ENCODE data around the gene PRELID1. TPM values are rescaled to one million over a fixed set of nuclear protein-coding genes. Genes with fewer than 3 reads are reported as not detected.

Gene PRELID1
- total and polyA plus RNA-seq, 10 donors: 74.5 to 174 (median 128) TPM

- TF ChIP-seq, protein P1, sequence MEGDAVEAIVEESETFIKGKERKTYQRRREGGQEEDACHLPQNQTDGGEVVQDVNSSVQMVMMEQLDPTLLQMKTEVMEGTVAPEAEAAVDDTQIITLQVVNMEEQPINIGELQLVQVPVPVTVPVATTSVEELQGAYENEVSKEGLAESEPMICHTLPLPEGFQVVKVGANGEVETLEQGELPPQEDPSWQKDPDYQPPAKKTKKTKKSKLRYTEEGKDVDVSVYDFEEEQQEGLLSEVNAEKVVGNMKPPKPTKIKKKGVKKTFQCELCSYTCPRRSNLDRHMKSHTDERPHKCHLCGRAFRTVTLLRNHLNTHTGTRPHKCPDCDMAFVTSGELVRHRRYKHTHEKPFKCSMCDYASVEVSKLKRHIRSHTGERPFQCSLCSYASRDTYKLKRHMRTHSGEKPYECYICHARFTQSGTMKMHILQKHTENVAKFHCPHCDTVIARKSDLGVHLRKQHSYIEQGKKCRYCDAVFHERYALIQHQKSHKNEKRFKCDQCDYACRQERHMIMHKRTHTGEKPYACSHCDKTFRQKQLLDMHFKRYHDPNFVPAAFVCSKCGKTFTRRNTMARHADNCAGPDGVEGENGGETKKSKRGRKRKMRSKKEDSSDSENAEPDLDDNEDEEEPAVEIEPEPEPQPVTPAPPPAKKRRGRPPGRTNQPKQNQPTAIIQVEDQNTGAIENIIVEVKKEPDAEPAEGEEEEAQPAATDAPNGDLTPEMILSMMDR (IDR thresholded peaks at IDR 0.05 in 8 of 11, conservative IDR thresholded peaks at IDR 0.05 in 3 of 11): no peak
- TF ChIP-seq POLR2AphosphoS5 (IDR thresholded peaks at IDR 0.05) (no peak), POLR2A (IDR thresholded peaks at IDR 0.05) (no peak)
- no peaks in the 10 kb centered on the region for H3K9me3 ChIP-seq
- no peak overlapping the region for H3K27ac ChIP-seq
- DNase-seq: no peak
- no peaks in the 10 kb centered on the region for H3K27me3 ChIP-seq (replicated peaks in 1 of 7)
- H3K4me1 ChIP-seq: no peaks in the 10 kb centered on the region
- peaks cover 0 to 100% (median 74%) of the 10 kb centered on the region in 6 donors for H3K36me3 ChIP-seq
- intact Hi-C loops (cut with DNase I; ENCODE audit: low total_unique reads): no loop called here
- 92 to 98% (median 94%) methylated on average over 3 of the region's 3 CpGs for WGBS, 5 donors
- no peak overlapping the region for H3K4me3 ChIP-seq
Measured at GRCh38 chr5:177269976-177270375, 33.6 kb upstream of the PRELID1 start.

GRCh38 chr5:177270653-177271052 is 32.9 kb upstream of the PRELID1 start:
- Histone ChIP-seq H3K27me3 (replicated peaks in 1 of 7) (no peaks in the 10 kb centered on the region), H3K4me1 (no peaks in the 10 kb centered on the region), H3K27ac (no peak overlapping the region), H3K4me3 (no peak overlapping the region), H3K9me3 (no peaks in the 10 kb centered on the region), H3K36me3 (peaks cover 0 to 100% (median 72%) of the 10 kb centered on the region in 6 donors)
- DNase-seq: no peak
- TF ChIP-seq POLR2AphosphoS5 (IDR thresholded peaks at IDR 0.05) (no peak), POLR2A (IDR thresholded peaks at IDR 0.05) (no peak)
- TF ChIP-seq, protein P1 (IDR thresholded peaks at IDR 0.05 in 8 of 11, conservative IDR thresholded peaks at IDR 0.05 in 3 of 11): no peak
- 94 to 100% (median 96%) methylated on average over 3 of the region's 3 CpGs for WGBS, 5 donors
- intact Hi-C loops (cut with DNase I; ENCODE audit: low total_unique reads): no loop called here

GRCh38 chr5:177271113-177271512 is 32.5 kb upstream of the PRELID1 start:
- DNase-seq: no peak
- intact Hi-C loops (cut with DNase I; ENCODE audit: low total_unique reads): no loop called here

DNA sequence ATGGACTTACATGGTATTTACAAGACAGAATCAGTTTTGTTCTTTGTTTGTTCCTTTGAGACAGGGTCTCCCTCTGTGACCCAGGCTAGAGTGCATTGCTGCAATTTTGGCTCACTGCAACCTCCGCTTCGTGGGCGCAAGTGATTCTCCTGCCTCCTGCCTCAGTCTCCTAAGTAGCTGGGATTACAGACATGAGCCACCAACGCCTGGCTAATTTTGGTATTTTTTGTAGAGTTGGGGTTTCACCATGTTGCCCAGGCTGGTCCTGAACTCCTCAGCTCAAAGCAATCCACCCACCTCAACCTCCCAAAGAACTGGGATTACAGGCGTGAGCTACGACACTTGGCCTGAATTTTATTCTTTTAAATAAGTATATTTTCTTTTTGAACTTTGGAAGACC is 27.7 kb upstream of the PRELID1 start:
- H3K27ac ChIP-seq: no peak overlapping the region
- WGBS, 5 donors: 81 to 97% (median 96%) methylated on average over 6 of the region's 6 CpGs
- no peaks in the 10 kb centered on the region for H3K27me3 ChIP-seq (replicated peaks in 1 of 7)
- no peaks in the 10 kb centered on the region for H3K9me3 ChIP-seq
- no peak for DNase-seq
- H3K4me1 ChIP-seq: no peaks in the 10 kb centered on the region
- H3K36me3 ChIP-seq: peaks cover 0 to 100% (median 63%) of the 10 kb centered on the region in 6 donors
- intact Hi-C loops (cut with DNase I; ENCODE audit: low total_unique reads): no loop called here
- no peak overlapping the region for H3K4me3 ChIP-seq
- TF ChIP-seq, protein P1 (IDR thresholded peaks at IDR 0.05 in 8 of 11, conservative IDR thresholded peaks at IDR 0.05 in 3 of 11): no peak
- TF ChIP-seq POLR2A (IDR thresholded peaks at IDR 0.05) (no peak), POLR2AphosphoS5 (IDR thresholded peaks at IDR 0.05) (no peak)

More at GRCh38 chr5:177271113-177271512, 32.5 kb upstream of the PRELID1 start:
- WGBS, 5 donors: 96 to 97% (median 96%) methylated on average over 4 of the region's 4 CpGs
- TF ChIP-seq, protein P1 (IDR thresholded peaks at IDR 0.05 in 8 of 11, conservative IDR thresholded peaks at IDR 0.05 in 3 of 11): no peak
- TF ChIP-seq POLR2AphosphoS5 (IDR thresholded peaks at IDR 0.05) (no peak), POLR2A (IDR thresholded peaks at IDR 0.05) (no peak)
- peaks cover 0 to 100% (median 72%) of the 10 kb centered on the region in 6 donors for H3K36me3 ChIP-seq
- H3K27ac ChIP-seq: no peak overlapping the region
- no peaks in the 10 kb centered on the region for H3K9me3 ChIP-seq
- no peaks in the 10 kb centered on the region for H3K27me3 ChIP-seq (replicated peaks in 1 of 7)
- H3K4me1 ChIP-seq: no peaks in the 10 kb centered on the region
- no peak overlapping the region for H3K4me3 ChIP-seq
